Natural killer cell (primary cell): ENCODE measurements around the gene VPS9D1. TPM values are rescaled to one million over a fixed set of nuclear protein-coding genes. Genes with fewer than 3 reads are reported as not detected.
A peak's percentile ranks its signal among the peaks of the same experiment; 100 is the strongest.

Experiments used
- ATAC-seq, 3 donors: fragments of 150-1000 bp in 2 of 3; fragments of 200-7000 bp in 1 of 3; cut with Tn5 transposase; 1 replicate in 1 of 3; 2 replicates in 2 of 3; pipeline ENCODE4 v1.10.0; 2021; ENCODE audit warnings: mild to moderate bottlenecking in 2 of 3, moderate library complexity in 2 of 3
- DNase-seq, 2 donors: peaks; one replicate each; pipeline versions ENCODE4 v3.0.0 to v3.0.0-alpha.2; 2013 to 2021; ENCODE audit warnings: mixed read lengths in 1 of 2
- H3K27ac ChIP-seq: one replicate; pipeline ENCODE4 v1.5.1; 2013; ENCODE audit warnings: mild to moderate bottlenecking, low read length
- H3K27me3 ChIP-seq: one replicate; pipeline ENCODE4 v1.6.1; 2013; ENCODE audit warnings: low read length; ENCODE audit not compliant: control insufficient read depth, insufficient read depth
- H3K36me3 ChIP-seq: one replicate; pipeline ENCODE4 v1.6.1; 2013; ENCODE audit warnings: low read length; ENCODE audit not compliant: control insufficient read depth, insufficient read depth
- H3K4me1 ChIP-seq: one replicate; pipeline ENCODE4 v1.6.1; 2013; ENCODE audit warnings: low read length; ENCODE audit not compliant: control insufficient read depth, insufficient read depth
- H3K4me3 ChIP-seq: one replicate; pipeline ENCODE4 v1.5.1; 2013; ENCODE audit warnings: low read length
- H3K9me3 ChIP-seq: one replicate; pipeline ENCODE4 v1.6.1; 2013; ENCODE audit warnings: low read length; ENCODE audit not compliant: control insufficient read depth, insufficient read depth
- H3K27ac Mint-ChIP-seq, 2 donors: one replicate each; pipeline ENCODE4 v1.8.0; 2022; ENCODE audit warnings: mild to moderate bottlenecking in 2 of 2, mixed read lengths in 2 of 2, moderate library complexity in 1 of 2
- H3K27me3 Mint-ChIP-seq, 2 donors: one replicate each; pipeline ENCODE4 v1.8.0; 2022; ENCODE audit warnings: low read depth in 2 of 2, mixed read lengths in 2 of 2
- H3K36me3 Mint-ChIP-seq: one replicate; pipeline ENCODE4 v1.8.0; 2022; ENCODE audit warnings: mixed read lengths
- H3K4me1 Mint-ChIP-seq, 2 donors: one replicate each; pipeline ENCODE4 v1.8.0; 2022; ENCODE audit warnings: mixed read lengths in 2 of 2
- H3K4me3 Mint-ChIP-seq: one replicate; pipeline ENCODE4 v1.8.0; 2022; ENCODE audit warnings: mild to moderate bottlenecking, moderate library complexity, mixed read lengths
- H3K9me3 Mint-ChIP-seq, 2 donors: one replicate each; pipeline ENCODE4 v1.8.0; 2022; ENCODE audit warnings: mixed read lengths in 2 of 2
- CTCF ChIP-seq: fragments of 200-600 bp; IDR thresholded peaks from one replicate; pipeline ENCODE4 v1.8.0; 2022; ENCODE audit warnings: antibody characterized with exemption
- WGBS: methylation state at CpG from one replicate; pipeline ENCODE4 v1.1.7; 2013; ENCODE audit warnings: missing lambda C conversion rate; ENCODE audit not compliant: insufficient coverage; 5-methylcytosine and 5-hydroxymethylcytosine counted together
- intact Hi-C: fragments of 100-400 bp; cut with micrococcal nuclease; formaldehyde crosslinking; loops from one replicate; pipeline ENCODE4 v1.14.2; 2022
- total RNA-seq, 4 donors: library from RNA; stranded (reverse); fragments of 120-200 nt in 1 of 4; gene quantifications; one replicate each; pipeline versions ENCODE4 v1.2.3 to v1.2.4, GENCODE V29; 2013 to 2022

VPS9D1 gene
- total RNA-seq, 3 donors from 2014 or later (not counting 1 experiment from before 2014, with no cell fraction given): 31.7 to 43.0 (median 35.4) TPM

GRCh38 chr16:89660146-89660545 is 60.6 kb downstream of the VPS9D1 start:
- Histone ChIP-seq H3K9me3 (no peaks in the 10 kb centered on the region), H3K4me3 (no peak overlapping the region), H3K27me3 (no peaks in the 10 kb centered on the region), H3K4me1 (peaks cover 34% of the 10 kb centered on the region), H3K36me3 (no peaks in the 10 kb centered on the region), H3K27ac (no peak overlapping the region)
- ATAC-seq (no peak), DNase-seq (no peak)
- Mint-ChIP-seq H3K9me3 (no peaks in the 10 kb centered on the region), H3K36me3 (no peaks in the 10 kb centered on the region), H3K27ac (no peak overlapping the region), H3K4me3 (no peak overlapping the region), H3K27me3 (no peaks in the 10 kb centered on the region), H3K4me1 (peaks cover 18 to 27% of the 10 kb centered on the region in 2 donors)
- TF ChIP-seq CTCF: no peak
- intact Hi-C loops: no loop called here
- WGBS: 95% methylated on average over 7 of the region's 7 CpGs

GRCh38 chr16:89658221-89658879 is 62.3 kb downstream of the VPS9D1 start:
- DNase-seq: peak in 1 of 2 donors; percentile 6

GRCh38 chr16:89657442-89658220 is 63.1 kb downstream of the VPS9D1 start, which contains the start of the genes CHMP1A and SPATA33:
TSS of gene CHMP1A (minus strand) at chr16:89657708. CDS start at chr16:89657588, 120 bp downstream.
TSS of gene SPATA33 (plus strand) at chr16:89657836. CDS start at chr16:89657912, 76 bp downstream.
- Mint-ChIP-seq H3K4me1 (peaks cover 27 to 37% of the 10 kb centered on the region in 2 donors), H3K27ac (peak within 1 kb of the TSS; percentile 82 to 83), H3K27me3 (no peaks in the 10 kb centered on the region), H3K9me3 (no peaks in the 10 kb centered on the region), H3K4me3 (peak within 1 kb of the TSS; percentile 91), H3K36me3 (no peaks in the 10 kb centered on the region)
- no peaks in the 10 kb centered on the region for H3K9me3 ChIP-seq
- no peaks in the 10 kb centered on the region for H3K27me3 ChIP-seq
- H3K4me3 ChIP-seq: peak within 1 kb of the TSS; percentile 78
- peaks cover 38% of the 10 kb centered on the region for H3K4me1 ChIP-seq
- H3K36me3 ChIP-seq: peaks cover 5% of the 10 kb centered on the region
- DNase-seq (peak; percentile 93 to 97), ATAC-seq (peak; percentile 90 to 96 (median 92))
- peak within 1 kb of the TSS; percentile 68 for H3K27ac ChIP-seq
- no peak for TF ChIP-seq CTCF
- intact Hi-C loops: loop anchor here (10.0 kb wide), 1 partner anchor 93 kb away; the partner anchor contains the start of gene RPL13
- under 1% methylated on average over 99 of the region's 99 CpGs for WGBS

More at GRCh38 chr16:89658221-89658879, 62.3 kb downstream of the VPS9D1 start:
- Histone ChIP-seq H3K4me1 (peaks cover 38% of the 10 kb centered on the region), H3K36me3 (peaks cover 3% of the 10 kb centered on the region), H3K4me3 (peak overlapping the region; percentile 78), H3K9me3 (no peaks in the 10 kb centered on the region), H3K27me3 (no peaks in the 10 kb centered on the region), H3K27ac (peak overlapping the region; percentile 58)
- no peak for TF ChIP-seq CTCF
- H3K27ac Mint-ChIP-seq: peak overlapping the region; percentile 82 to 83
- no peak for ATAC-seq
- no peaks in the 10 kb centered on the region for H3K36me3 Mint-ChIP-seq
- peaks cover 27 to 37% of the 10 kb centered on the region in 2 donors for H3K4me1 Mint-ChIP-seq
- no peaks in the 10 kb centered on the region for H3K27me3 Mint-ChIP-seq
- intact Hi-C loops: loop anchor here (10.0 kb wide), 1 partner anchor 94 kb away; the partner anchor contains the start of gene RPL13
- H3K9me3 Mint-ChIP-seq: no peaks in the 10 kb centered on the region
- 28% methylated on average over 27 of the region's 27 CpGs for WGBS
- peak overlapping the region; percentile 91 for H3K4me3 Mint-ChIP-seq

Other genes with a start within 250 kb of the VPS9D1 start
- 100 to 1,000 TPM; 230 to 299 (median 287) TPM for gene ANKRD11, start 230.3 kb downstream of the VPS9D1 start, total RNA-seq
- 100 to 1,000 TPM; 142 to 195 (median 180) TPM for gene SPG7, start 212.5 kb downstream of the VPS9D1 start, total RNA-seq
- 1,000 to 10,000 TPM; 1,286 to 1,549 (median 1,294) TPM for gene RPL13, start 160.2 kb downstream of the VPS9D1 start, total RNA-seq
- 1 to 10 TPM; 1.1 to 1.8 (median 1.2) TPM for gene CPNE7, start 145.1 kb downstream of the VPS9D1 start, total RNA-seq
- gene DPEP1, start 107.3 kb downstream of the VPS9D1 start, total RNA-seq: not detected
- gene CHMP1A, start 63.2 kb downstream of the VPS9D1 start, total RNA-seq: 100 to 1,000 TPM; 124 to 135 (median 134) TPM
- 10 to 100 TPM in 1 of 3 donors, 1 to 10 TPM in 2; 6.5 to 11.9 (median 8.4) TPM for gene SPATA33, start 63.1 kb downstream of the VPS9D1 start, total RNA-seq
- 100 to 1,000 TPM; 102 to 123 (median 114) TPM for gene CDK10, start 34.2 kb downstream of the VPS9D1 start, total RNA-seq
- 10 to 100 TPM; 23.1 to 37.9 (median 24.0) TPM for gene SPATA2L, start 19.2 kb downstream of the VPS9D1 start, total RNA-seq
- gene ZNF276, start 639 bp upstream of the VPS9D1 start, total RNA-seq: 100 to 1,000 TPM; 146 to 206 (median 186) TPM
- gene FANCA, start 95.7 kb upstream of the VPS9D1 start, total RNA-seq: 10 to 100 TPM; 43.3 to 45.4 (median 45.1) TPM
- gene SPIRE2, start 107.6 kb upstream of the VPS9D1 start, total RNA-seq: 1 to 10 TPM; 4.5 to 8.7 (median 6.5) TPM
- 100 to 1,000 TPM; 509 to 682 (median 567) TPM for gene TCF25, start 152.7 kb upstream of the VPS9D1 start, total RNA-seq
- 10 to 100 TPM; 12.3 to 22.2 (median 13.7) TPM for gene MC1R, start 198.0 kb upstream of the VPS9D1 start, total RNA-seq
- 1 to 10 TPM; 1.1 to 1.3 (median 1.2) TPM for gene TUBB3, start 202.4 kb upstream of the VPS9D1 start, total RNA-seq
- gene DEF8, start 227.9 kb upstream of the VPS9D1 start, total RNA-seq: 10 to 100 TPM; 43.0 to 60.3 (median 50.1) TPM